ENCODE results near the gene SVOP.

Gene SVOP

DNA sequence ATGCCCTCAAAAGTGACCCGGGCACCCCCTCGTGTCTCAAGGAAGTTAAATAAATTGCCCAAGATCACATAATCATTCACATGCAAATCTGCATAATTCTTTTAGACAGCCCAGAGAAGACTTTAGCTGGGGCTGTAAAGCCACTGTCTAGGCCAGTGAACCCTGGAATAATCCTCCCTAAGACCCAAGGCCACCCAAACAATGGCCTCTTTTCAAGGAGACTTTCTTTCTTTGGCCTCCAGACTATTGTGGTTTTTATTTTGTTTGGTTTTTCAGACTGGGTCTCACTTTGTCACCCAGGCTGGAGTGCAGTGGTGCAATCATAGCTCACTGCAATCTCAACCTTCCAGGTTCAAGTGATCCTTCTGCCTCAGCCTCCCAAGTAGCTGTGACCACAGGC, 10.6 kb downstream of the SVOP start:
- no peak for TF ChIP-seq FOXP2 (optimal IDR thresholded peaks at IDR 0.05; ENCODE audit: borderline replicate concordance, extremely low read depth, extremely low read length, insufficient read depth)

DNA sequence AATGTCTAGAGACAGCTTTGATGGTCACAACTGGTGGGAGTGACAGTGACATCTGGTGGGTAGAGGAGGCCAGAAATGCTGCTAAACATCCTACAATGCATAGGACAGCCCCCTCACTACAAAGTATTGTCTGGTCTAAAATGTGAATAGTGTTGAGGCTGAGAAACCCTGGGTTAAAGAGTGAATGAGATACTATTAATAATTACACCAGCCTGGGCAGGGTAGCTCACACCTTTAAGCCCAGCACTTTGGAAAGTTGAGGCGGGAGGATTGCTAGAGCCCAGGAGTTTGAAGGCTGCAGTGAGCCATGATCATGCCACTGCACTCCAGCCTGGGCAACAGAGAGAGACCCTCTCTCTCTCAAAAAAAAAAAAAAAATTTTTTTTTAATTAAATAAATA, 11.1 kb downstream of the SVOP start:
- no peak for TF ChIP-seq TAF1 (IDR thresholded peaks at IDR 0.05; ENCODE audit: borderline replicate concordance, insufficient read depth, low read length)
- no peak for TF ChIP-seq POLR2AphosphoS5 (IDR thresholded peaks at IDR 0.05; ENCODE audit: low read depth, low read length)
- no peak for TF ChIP-seq SIN3A (IDR thresholded peaks at IDR 0.05; ENCODE audit: borderline replicate concordance, insufficient read depth, low read length)
- no peak for TF ChIP-seq FOXP2 (optimal IDR thresholded peaks at IDR 0.05; ENCODE audit: borderline replicate concordance, extremely low read depth, extremely low read length, insufficient read depth)
- TF ChIP-seq, protein P1, sequence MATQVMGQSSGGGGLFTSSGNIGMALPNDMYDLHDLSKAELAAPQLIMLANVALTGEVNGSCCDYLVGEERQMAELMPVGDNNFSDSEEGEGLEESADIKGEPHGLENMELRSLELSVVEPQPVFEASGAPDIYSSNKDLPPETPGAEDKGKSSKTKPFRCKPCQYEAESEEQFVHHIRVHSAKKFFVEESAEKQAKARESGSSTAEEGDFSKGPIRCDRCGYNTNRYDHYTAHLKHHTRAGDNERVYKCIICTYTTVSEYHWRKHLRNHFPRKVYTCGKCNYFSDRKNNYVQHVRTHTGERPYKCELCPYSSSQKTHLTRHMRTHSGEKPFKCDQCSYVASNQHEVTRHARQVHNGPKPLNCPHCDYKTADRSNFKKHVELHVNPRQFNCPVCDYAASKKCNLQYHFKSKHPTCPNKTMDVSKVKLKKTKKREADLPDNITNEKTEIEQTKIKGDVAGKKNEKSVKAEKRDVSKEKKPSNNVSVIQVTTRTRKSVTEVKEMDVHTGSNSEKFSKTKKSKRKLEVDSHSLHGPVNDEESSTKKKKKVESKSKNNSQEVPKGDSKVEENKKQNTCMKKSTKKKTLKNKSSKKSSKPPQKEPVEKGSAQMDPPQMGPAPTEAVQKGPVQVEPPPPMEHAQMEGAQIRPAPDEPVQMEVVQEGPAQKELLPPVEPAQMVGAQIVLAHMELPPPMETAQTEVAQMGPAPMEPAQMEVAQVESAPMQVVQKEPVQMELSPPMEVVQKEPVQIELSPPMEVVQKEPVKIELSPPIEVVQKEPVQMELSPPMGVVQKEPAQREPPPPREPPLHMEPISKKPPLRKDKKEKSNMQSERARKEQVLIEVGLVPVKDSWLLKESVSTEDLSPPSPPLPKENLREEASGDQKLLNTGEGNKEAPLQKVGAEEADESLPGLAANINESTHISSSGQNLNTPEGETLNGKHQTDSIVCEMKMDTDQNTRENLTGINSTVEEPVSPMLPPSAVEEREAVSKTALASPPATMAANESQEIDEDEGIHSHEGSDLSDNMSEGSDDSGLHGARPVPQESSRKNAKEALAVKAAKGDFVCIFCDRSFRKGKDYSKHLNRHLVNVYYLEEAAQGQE (IDR thresholded peaks at IDR 0.05; ENCODE audit: insufficient read depth in 1 of 2, low read depth in 2 of 2, low read length in 2 of 2), result no peak

DNA sequence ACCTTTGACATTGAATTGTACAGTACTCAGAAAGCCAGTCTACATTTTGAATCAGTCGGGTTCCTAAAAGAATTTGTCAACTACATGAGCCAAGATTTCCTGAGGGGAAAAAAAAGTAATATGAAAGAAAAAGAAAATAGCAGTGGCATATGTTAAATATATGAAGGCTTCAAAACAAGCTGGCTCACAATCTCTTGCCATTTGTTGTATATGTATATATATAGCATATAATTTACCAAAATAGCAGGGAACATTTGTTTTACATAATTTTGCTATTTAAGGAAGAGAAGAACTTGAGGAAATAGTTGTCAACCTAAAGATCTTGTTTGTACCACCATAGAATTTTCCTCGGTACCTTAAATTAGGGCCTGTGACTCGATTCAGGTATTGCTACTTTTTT, 16.9 kb downstream of the SVOP start:
- no peak for TF ChIP-seq POLR2AphosphoS5 (IDR thresholded peaks at IDR 0.05; ENCODE audit: low read depth, low read length)
- TF ChIP-seq FOXP2 (optimal IDR thresholded peaks at IDR 0.05; ENCODE audit: borderline replicate concordance, extremely low read depth, extremely low read length, insufficient read depth), result no peak
- no peak for TF ChIP-seq SIN3A (IDR thresholded peaks at IDR 0.05; ENCODE audit: borderline replicate concordance, insufficient read depth, low read length)
- TF ChIP-seq, protein P1 (IDR thresholded peaks at IDR 0.05; ENCODE audit: insufficient read depth in 1 of 2, low read depth in 2 of 2, low read length in 2 of 2), result no peak
- TF ChIP-seq TAF1 (IDR thresholded peaks at IDR 0.05; ENCODE audit: borderline replicate concordance, insufficient read depth, low read length), result no peak

DNA sequence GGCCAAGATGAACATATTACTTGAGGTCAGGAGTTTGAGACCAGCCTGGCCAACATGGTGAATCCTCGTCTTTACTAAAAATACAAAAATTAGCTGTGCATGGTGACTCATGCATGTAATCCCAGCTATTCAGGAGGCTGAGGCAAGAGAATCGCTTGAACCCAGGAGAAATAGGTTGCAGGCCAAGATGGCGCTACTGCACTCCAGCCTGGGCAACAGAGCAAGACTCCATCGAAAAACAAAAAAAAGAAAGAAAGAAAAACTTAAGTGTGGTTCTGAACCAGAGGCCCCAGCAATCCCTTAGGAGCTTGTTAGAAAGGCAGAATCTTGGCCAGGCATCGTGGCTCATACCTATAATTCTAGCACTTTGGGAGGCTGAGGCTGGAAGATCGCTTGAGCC, 24.5 kb downstream of the SVOP start:
- TF ChIP-seq SIN3A (IDR thresholded peaks at IDR 0.05; ENCODE audit: borderline replicate concordance, insufficient read depth, low read length) (no peak), POLR2AphosphoS5 (IDR thresholded peaks at IDR 0.05; ENCODE audit: low read depth, low read length) (no peak), TAF1 (IDR thresholded peaks at IDR 0.05; ENCODE audit: borderline replicate concordance, insufficient read depth, low read length) (no peak), FOXP2 (optimal IDR thresholded peaks at IDR 0.05; ENCODE audit: borderline replicate concordance, extremely low read depth, extremely low read length, insufficient read depth) (no peak)
- TF ChIP-seq, protein P1 (IDR thresholded peaks at IDR 0.05; ENCODE audit: insufficient read depth in 1 of 2, low read depth in 2 of 2, low read length in 2 of 2), result no peak

DNA sequence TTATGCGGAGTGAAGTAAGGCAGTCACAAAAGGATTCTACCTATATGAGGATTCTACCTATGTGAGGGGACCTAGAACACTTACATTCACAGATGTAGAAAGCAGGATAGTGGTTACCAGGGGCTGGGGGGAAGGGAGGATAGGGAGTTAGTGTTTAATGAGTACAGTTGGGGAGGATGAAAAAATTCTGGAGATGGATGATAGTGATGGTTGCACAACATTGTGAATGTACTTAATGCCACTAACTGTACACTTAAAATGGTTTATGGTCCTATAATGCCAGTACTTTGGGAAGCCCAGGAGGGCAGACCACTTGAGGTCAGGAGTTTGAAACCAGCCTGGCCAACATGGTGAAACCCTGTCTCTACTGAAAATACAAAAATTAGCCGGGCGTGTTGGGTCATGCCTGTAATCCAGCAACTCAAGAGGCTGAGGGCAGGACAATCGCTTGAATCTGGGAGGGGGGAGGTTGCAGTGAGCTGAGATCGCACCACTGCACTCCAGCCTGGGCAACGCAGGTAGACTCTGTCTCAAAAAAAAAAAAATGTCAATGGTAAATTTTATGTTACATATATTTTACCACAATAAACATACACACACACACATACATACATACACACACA, 25.4 kb downstream of the SVOP start:
- no peak for TF ChIP-seq FOXP2 (optimal IDR thresholded peaks at IDR 0.05; ENCODE audit: borderline replicate concordance, extremely low read depth, extremely low read length, insufficient read depth)
- no peak for TF ChIP-seq POLR2AphosphoS5 (IDR thresholded peaks at IDR 0.05; ENCODE audit: low read depth, low read length)
- no peak for TF ChIP-seq SIN3A (IDR thresholded peaks at IDR 0.05; ENCODE audit: borderline replicate concordance, insufficient read depth, low read length)
- TF ChIP-seq TAF1 (IDR thresholded peaks at IDR 0.05; ENCODE audit: borderline replicate concordance, insufficient read depth, low read length), result no peak
- TF ChIP-seq, protein P1 (IDR thresholded peaks at IDR 0.05; ENCODE audit: insufficient read depth in 1 of 2, low read depth in 2 of 2, low read length in 2 of 2), result no peak

Measured in PFSK-1 (cell line).